ENCODE results near the gene DNAJB6. TPM values are rescaled to one million over a fixed set of nuclear protein-coding genes. Genes with fewer than 3 reads are reported as not detected.

The DNAJB6 gene
- 92.2 and 118 TPM in 2 replicates for total RNA-seq
- polyA plus RNA-seq = 106 and 110 TPM in 2 replicates

DNA sequence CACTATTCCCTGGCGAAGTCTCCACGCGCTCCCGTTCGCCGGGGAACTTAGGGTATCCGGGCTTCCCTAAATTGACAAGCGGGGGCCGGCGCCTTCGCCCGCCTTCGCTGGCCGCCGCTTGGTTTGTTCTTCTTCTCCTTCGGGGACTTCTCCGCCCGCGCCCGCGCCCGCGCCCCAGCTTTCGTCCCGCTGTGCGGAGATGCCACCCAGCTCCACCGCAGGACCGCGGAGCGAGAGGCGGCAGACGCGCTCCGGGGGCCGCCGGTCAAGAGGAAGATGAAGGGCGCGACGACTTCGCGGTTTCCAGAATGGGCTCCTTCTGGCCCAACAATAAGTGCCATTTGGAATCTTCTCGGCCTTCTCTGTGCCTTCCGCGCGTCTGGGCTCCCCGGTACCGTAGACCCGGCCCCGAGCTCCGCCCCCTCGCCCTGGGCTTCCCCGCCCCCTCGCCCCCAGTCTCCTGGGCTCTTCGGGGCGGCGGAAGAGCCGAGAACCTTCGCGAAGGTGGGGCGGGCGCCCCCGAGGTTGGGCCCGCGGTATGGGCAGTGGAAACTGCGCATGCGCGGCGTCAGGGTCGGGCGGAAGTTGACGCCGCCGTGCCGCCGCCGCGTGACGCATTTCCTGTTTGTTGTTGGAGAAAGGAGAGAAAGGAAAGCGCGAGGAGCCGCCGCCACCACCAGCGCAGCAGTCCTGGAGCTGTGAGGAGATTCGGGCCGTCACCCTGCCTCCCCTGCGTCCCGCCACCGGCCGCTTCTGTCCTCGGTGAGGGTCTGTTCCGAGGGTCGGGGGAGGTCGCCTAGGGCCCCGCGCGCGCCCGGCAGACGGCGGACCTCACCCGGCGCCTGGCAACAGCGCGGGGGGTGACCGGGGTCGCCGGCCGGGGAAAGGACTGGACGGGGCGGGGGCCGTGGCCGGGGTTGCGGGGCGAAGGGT lies at the start of gene DNAJB6:
TSS of gene DNAJB6 (plus strand) at position 622 of the 933 bp plus-strand sequence. CDS start 21,569 bp downstream, outside the sequence.
- Histone ChIP-seq H3K27me3 (no peaks in the 10 kb centered on the region), H2AFZ (peak within 1 kb of the TSS; percentile 99), H3K4me2 (peak within 1 kb of the TSS; percentile 92), H3K9me2 (replicated peaks; ENCODE audit: insufficient read depth) (no peaks in the 10 kb centered on the region), H4K20me1 (ENCODE audit: insufficient read depth, poor library complexity, severe bottlenecking) (peaks cover 42% of the 10 kb centered on the region), H3K9me3 (ENCODE audit: low read depth) (no peaks in the 10 kb centered on the region), H3K79me2 (peaks cover 43% of the 10 kb centered on the region), H3K27ac (peak within 1 kb of the TSS; percentile 99), H3K36me3 (replicated peaks; ENCODE audit: insufficient read depth, low read depth) (no peaks in the 10 kb centered on the region), H3K4me3 (peak within 1 kb of the TSS; percentile 65), H3K4me1 (ENCODE audit: insufficient read depth) (peaks cover 10% of the 10 kb centered on the region)
- whole genome bisulfite sequencing (ENCODE audit: low lambda C conversion rate, missing lambda C conversion rate) = 7% methylated on average over 58 of the region's 114 CpGs
- DNase-seq (ENCODE audit: low spot score) = peak; percentile 97
- no peak for TF ChIP-seq EZH2 (IDR thresholded peaks at IDR 0.05; ENCODE audit: borderline replicate concordance)
- no peak for TF ChIP-seq CTCF (IDR thresholded peaks at IDR 0.05; ENCODE audit: poor library complexity)
- no peak for TF ChIP-seq EZH2phosphoT487 (IDR thresholded peaks at IDR 0.05; ENCODE audit: low read depth, severe bottlenecking, unreplicated experiment)

- H3K4me1 ChIP-seq (ENCODE audit: insufficient read depth) = no peaks in the 10 kb centered on the region
- H3K4me2 ChIP-seq = no peak overlapping the region
- H4K20me1 ChIP-seq (ENCODE audit: insufficient read depth, poor library complexity, severe bottlenecking) = no peaks in the 10 kb centered on the region
- H3K79me2 ChIP-seq = no peaks in the 10 kb centered on the region
- H3K9me3 ChIP-seq (ENCODE audit: low read depth) = no peaks in the 10 kb centered on the region
- H3K36me3 ChIP-seq (replicated peaks; ENCODE audit: insufficient read depth, low read depth) = no peaks in the 10 kb centered on the region
- no peaks in the 10 kb centered on the region for H3K9me2 ChIP-seq (replicated peaks; ENCODE audit: insufficient read depth)
- H2AFZ ChIP-seq = no peak overlapping the region
- WGBS (ENCODE audit: low lambda C conversion rate, missing lambda C conversion rate) = 93% methylated on average over 14 of the region's 29 CpGs
- no peak for DNase-seq (ENCODE audit: low spot score)
- H3K27me3 ChIP-seq = no peaks in the 10 kb centered on the region
- no peak overlapping the region for H3K4me3 ChIP-seq
- H3K27ac ChIP-seq = no peak overlapping the region
- no peak for TF ChIP-seq CTCF (IDR thresholded peaks at IDR 0.05; ENCODE audit: poor library complexity)
- no peak for TF ChIP-seq EZH2phosphoT487 (IDR thresholded peaks at IDR 0.05; ENCODE audit: low read depth, severe bottlenecking, unreplicated experiment)
- no peak for TF ChIP-seq EZH2 (IDR thresholded peaks at IDR 0.05; ENCODE audit: borderline replicate concordance)
Observed at GRCh38 chr7:157291404-157292080, 45.3 kb upstream of the DNAJB6 start.

DNA sequence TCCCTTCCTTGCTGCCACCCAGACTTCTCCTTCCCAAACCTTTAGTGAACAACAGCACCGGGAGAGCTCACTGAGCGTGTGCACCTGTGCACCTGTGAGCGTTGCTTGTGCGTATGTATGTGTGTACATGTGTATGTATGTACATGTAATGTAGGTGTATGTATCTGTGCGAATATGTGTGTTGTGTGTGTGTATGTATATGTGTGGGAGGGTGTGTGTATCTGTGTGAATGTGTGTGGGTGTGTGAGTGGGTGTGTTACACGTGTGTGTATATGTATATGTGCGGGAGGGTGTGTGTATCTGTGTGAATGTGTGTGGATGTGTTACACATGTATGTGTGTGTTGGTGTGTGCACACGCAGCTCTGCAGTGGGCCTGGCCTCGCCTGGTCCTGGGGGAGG lies 44.5 kb upstream of the DNAJB6 start:
- Histone ChIP-seq H3K27me3 (no peaks in the 10 kb centered on the region), H3K4me1 (ENCODE audit: insufficient read depth) (no peaks in the 10 kb centered on the region), H2AFZ (no peak overlapping the region), H3K9me3 (ENCODE audit: low read depth) (no peaks in the 10 kb centered on the region), H3K9me2 (replicated peaks; ENCODE audit: insufficient read depth) (no peaks in the 10 kb centered on the region), H3K79me2 (no peaks in the 10 kb centered on the region), H3K4me3 (no peak overlapping the region), H3K4me2 (no peak overlapping the region), H3K36me3 (replicated peaks; ENCODE audit: insufficient read depth, low read depth) (no peaks in the 10 kb centered on the region), H3K27ac (no peak overlapping the region), H4K20me1 (ENCODE audit: insufficient read depth, poor library complexity, severe bottlenecking) (no peaks in the 10 kb centered on the region)
- no peak for DNase-seq (ENCODE audit: low spot score)
- WGBS (ENCODE audit: low lambda C conversion rate, missing lambda C conversion rate) = 94% methylated on average over 9 of the region's 9 CpGs
- TF ChIP-seq EZH2 (IDR thresholded peaks at IDR 0.05; ENCODE audit: borderline replicate concordance) (no peak), EZH2phosphoT487 (IDR thresholded peaks at IDR 0.05; ENCODE audit: low read depth, severe bottlenecking, unreplicated experiment) (no peak), CTCF (IDR thresholded peaks at IDR 0.05; ENCODE audit: poor library complexity) (no peak)

Data from hepatocyte (in vitro differentiated cells).